ENCODE measurements around the gene KCNMA1. TPM values are rescaled to one million over a fixed set of nuclear protein-coding genes. Genes with fewer than 3 reads are reported as not detected.

KCNMA1 gene
- total RNA-seq, 4 donors from 2014 or later = 10.1 to 32.6 (median 20.1) TPM

GRCh38 chr10:77249901-77250459, 387.6 kb downstream of the KCNMA1 start:
- ATAC-seq (ENCODE audit: low FRiP score) = no peak
- no peak for DNase-seq (ENCODE audit: low spot score)
- TF ChIP-seq, protein P1, sequence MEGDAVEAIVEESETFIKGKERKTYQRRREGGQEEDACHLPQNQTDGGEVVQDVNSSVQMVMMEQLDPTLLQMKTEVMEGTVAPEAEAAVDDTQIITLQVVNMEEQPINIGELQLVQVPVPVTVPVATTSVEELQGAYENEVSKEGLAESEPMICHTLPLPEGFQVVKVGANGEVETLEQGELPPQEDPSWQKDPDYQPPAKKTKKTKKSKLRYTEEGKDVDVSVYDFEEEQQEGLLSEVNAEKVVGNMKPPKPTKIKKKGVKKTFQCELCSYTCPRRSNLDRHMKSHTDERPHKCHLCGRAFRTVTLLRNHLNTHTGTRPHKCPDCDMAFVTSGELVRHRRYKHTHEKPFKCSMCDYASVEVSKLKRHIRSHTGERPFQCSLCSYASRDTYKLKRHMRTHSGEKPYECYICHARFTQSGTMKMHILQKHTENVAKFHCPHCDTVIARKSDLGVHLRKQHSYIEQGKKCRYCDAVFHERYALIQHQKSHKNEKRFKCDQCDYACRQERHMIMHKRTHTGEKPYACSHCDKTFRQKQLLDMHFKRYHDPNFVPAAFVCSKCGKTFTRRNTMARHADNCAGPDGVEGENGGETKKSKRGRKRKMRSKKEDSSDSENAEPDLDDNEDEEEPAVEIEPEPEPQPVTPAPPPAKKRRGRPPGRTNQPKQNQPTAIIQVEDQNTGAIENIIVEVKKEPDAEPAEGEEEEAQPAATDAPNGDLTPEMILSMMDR (IDR thresholded peaks at IDR 0.05) = no peak

DNA sequence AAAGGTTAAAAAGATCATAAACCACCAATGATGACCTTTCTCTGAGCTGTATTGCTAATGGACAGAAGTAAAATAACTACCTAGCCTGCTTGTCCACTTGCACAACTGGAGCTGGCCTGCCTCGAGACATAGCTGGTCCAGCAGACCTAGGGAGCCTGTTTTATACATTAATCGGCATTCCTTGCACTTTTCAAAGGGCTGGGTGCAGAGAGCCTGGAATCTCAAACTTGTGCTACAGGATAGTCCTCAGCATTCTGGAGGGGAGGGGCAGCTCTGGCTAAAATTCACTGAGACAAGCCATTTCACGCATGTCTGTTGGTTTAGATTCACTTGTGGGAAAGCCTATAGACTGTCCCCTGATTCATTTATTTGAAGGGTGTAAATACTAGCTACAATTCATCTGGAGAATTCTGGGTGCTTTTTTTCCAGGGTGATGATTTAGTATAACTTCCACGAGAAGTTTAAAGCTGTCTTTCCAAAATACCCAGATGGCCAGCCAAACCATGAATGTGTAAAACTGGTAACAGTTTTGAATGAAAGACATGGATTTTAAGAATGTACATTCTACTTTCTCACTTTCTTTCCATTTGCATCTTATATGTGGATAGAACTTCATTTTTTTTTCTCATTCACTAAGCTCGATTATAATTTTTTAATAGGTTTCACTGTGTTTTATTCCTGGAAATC, 389.4 kb downstream of the KCNMA1 start:
- DNase-seq (ENCODE audit: low spot score) = no peak
- ATAC-seq (ENCODE audit: low FRiP score) = no peak
- TF ChIP-seq, protein P1 (IDR thresholded peaks at IDR 0.05) = no peak

DNA sequence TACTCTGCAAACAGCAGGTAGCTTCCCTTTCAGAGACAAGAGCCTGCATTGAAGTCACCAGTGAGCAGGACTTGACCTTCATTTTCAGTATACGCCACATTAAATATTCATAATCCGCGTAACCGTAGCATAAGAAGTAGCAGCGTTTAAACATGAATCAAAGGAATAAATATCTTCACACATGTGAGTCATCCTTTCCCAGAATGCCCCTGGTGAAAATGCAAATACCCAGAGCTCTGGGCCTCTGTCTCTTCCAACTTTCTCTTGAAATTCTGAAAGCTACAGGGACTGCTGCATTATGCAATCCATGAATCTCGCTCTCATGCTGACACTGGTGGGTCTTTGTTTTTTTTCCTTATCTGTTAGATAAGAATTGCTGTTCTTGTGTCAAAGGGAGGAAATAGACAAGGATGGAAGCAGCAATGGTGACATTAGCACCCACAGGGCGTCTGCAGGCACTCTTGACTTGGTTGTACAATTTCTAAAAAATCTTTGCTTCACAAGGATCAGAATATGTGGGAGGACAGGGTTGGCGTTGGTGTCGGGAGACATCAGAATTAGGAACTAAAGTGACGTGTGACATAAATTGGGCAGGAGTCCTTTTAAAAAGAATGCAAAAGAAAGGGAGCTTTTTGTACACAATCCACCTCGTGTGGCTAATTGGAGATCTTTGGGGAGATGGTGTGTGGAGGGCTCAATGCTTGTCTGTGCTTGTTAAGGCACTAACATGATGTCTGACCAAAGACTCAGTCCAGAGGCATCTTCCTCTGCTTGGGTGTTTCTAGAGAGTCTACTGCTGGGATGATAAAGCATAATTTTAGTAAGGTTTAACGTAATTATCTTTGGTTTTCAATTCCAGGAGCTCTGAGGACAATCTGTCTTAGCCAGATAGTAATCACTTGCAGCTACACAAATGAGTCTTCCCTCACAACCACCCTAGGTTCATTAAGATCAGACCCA, 390.3 kb downstream of the KCNMA1 start:
- ATAC-seq (ENCODE audit: low FRiP score) = peak; percentile 62
- no peak for DNase-seq (ENCODE audit: low spot score)
- TF ChIP-seq, protein P1 (IDR thresholded peaks at IDR 0.05) = no peak

DNA sequence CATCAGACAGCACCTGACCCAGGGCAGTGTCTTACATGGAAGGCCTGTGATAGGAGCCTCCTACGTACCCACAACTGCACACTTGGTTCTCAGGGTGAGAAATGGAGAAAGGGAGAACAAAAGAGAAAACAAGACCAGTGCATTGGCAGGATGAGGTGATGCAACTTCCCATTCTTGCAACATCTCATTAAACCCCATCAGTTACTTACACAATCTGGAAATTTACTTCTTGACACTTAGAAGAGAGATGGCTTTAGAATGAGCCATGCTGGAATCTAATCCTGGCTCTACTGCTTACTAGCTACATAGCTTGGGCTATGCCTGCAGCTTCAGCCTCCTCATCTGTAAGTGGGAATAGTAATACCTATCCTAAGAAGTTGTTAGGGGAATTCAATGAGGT, 391.7 kb downstream of the KCNMA1 start:
- DNase-seq (ENCODE audit: low spot score) = no peak
- TF ChIP-seq, protein P1 (IDR thresholded peaks at IDR 0.05) = no peak
- no peak for ATAC-seq (ENCODE audit: low FRiP score)

GRCh38 chr10:77244746-77245145, 392.9 kb downstream of the KCNMA1 start:
- ATAC-seq (ENCODE audit: low FRiP score) (no peak), DNase-seq (ENCODE audit: low spot score) (no peak)
- TF ChIP-seq, protein P1 (IDR thresholded peaks at IDR 0.05) = no peak

DNA sequence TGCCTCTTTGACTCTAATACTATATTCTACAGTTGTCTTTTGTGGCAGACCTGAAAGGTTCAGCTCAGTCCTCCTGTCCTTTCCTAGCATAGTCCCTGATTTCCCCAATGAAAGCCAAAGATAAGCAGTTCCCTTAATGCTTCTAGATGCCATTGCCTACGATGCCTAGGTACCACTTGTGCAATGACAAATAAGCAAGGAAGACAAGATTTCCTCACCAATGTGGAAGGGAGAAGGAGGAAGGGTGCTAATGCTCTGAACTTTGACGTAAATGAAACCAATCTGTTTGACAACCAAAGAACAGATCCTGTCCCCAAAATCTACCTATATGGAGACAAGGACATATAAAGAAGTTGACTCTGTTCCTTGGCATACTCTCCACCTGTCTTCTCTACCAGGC, 393.3 kb downstream of the KCNMA1 start:
- DNase-seq (ENCODE audit: low spot score) (no peak), ATAC-seq (ENCODE audit: low FRiP score) (no peak)
- TF ChIP-seq, protein P1 (IDR thresholded peaks at IDR 0.05) = no peak
